ENCODE results near the gene PHF21A.

The PHF21A gene

GRCh38 chr11:46121301-46121723 is at the start of gene PHF21A:
Gene PHF21A (minus strand): TSS chr11:46121454. CDS start chr11:46084219, 37,235 bp downstream.
- DNase-seq (ENCODE audit: low spot score) = peak; percentile 92

DNA sequence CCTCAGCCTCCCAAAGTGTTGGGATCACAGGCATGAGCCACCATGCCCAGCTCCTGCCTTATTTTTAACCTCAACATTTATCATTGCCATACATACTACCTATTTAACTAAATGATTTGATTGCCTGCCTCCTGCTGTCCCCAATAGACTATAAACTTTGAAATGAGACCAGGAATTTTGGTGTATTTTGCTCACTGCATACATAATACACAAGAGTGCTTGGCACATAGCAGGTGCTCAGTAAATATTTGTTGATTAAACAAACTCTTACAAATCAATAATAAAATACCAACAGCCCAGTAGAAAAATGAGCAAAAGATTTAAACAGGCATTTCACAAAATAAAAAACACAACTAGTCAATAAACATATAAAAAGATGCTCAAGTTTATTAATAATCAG is 49.5 kb upstream of the PHF21A start:
- no peak for DNase-seq (ENCODE audit: low spot score)

DNA sequence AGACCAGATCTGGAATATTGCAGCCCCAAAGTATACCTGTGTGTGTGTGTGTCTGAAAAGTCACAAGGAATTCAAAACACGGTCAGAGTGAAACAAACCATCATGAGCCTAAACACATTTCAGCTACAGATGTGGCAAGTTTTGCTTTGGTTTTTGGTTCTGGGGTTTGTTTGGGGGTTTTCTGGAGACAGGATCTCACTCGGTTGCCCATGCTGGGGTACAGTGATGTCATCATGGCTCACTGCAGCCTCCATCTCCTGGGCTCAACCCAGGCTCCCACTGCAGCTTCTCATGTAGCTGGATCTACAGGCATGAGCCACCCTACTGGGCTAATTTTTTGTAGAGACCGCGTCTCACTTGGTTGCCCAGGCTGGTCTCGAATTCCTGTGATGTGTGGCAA is 41.4 kb upstream of the PHF21A start:
- no peak for DNase-seq (ENCODE audit: low spot score)

- DNase-seq (ENCODE audit: low spot score) = no peak
Measured at GRCh38 chr11:46161201-46161600, 39.9 kb upstream of the PHF21A start.

GRCh38 chr11:46160100-46160499 is 38.8 kb upstream of the PHF21A start:
- DNase-seq (ENCODE audit: low spot score) = no peak

DNA sequence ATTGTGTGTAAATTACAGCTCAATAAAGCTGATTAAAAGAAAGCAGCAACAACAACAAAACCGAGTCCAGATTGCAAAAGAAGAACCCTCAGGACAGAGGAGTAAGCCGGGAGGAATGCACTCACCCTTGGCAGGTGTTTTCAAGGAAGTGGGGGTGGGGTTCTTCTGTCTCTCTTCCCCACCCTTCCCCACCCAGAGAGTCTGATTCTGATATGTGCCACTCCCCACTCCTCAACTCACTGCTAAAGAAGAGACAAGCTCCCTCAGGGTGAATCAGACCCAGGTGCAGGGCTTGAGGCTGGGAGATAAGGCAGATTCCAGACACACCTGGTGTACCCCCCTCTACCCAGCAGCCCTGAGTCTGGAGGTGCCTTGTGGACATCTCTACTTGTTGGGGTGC is 38.4 kb upstream of the PHF21A start:
- no peak for DNase-seq (ENCODE audit: low spot score)

DNA sequence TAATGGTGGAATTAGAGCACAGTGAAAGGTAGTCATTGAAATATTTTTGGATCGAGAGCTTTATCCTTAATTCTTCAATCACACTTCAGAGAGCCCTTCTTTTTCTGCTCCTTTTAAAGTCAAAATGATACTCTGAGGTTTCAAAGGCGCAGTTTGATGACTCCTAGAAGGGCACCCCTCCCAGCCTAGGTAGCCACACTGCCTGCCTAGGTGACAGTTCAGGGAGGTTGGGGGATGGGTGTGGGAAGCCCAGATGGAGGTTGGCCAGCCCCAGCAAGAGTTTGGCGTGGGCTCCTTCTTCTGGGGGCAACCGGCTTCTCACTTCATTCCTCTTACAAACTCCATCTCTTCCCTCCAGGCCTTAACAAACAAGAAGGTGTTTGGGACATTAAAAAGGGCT is 28.6 kb upstream of the PHF21A start:
- DNase-seq (ENCODE audit: low spot score) = no peak

GRCh38 chr11:46149342-46149741 is 28.1 kb upstream of the PHF21A start:
- no peak for DNase-seq (ENCODE audit: low spot score)

DNA sequence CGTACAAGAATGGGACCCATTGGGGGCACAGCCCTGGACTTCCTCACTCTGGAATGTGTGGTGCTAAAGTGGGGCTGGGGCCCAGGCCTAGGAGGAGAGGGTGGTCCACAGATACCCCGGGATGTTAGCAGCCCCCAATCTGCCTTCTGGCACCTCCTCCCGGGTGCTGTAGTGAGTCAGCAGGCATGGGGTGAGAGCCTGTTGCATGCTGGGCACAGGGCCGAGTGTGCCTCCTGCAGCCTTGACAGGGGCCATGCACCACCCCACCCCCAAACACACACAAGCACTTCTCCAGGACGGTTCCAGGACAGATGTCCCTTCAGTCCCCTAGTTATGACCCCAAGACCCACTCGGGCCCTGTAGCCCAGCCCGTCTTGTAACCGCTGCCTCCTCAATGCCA is 23.5 kb upstream of the PHF21A start:
- DNase-seq (ENCODE audit: low spot score) = no peak

- no peak for DNase-seq (ENCODE audit: low spot score)
Measured at GRCh38 chr11:46143049-46143806, 22.0 kb upstream of the PHF21A start.

DNA sequence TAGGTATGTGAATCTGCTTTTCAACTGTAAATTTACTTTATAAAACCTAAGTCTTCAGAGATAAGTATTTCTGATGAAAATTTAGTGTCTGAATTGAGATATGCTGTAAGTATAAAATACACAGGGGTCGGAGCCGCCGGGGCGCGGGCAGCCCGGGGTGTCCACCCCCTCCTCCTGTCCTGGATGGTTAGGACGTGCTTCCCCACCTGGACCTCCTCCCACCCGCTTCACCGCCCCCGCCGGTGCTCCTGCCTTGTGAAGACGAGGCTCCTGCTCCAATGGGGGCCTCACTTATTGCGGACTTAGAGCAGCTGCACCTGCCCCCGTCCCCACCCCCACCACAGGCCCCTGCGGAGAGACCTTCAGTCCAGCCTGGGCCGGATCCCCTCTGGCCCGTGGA is 21.3 kb upstream of the PHF21A start:
- no peak for DNase-seq (ENCODE audit: low spot score)

GRCh38 chr11:46141597-46141996 is 20.3 kb upstream of the PHF21A start:
- DNase-seq (ENCODE audit: low spot score) = no peak

DNA sequence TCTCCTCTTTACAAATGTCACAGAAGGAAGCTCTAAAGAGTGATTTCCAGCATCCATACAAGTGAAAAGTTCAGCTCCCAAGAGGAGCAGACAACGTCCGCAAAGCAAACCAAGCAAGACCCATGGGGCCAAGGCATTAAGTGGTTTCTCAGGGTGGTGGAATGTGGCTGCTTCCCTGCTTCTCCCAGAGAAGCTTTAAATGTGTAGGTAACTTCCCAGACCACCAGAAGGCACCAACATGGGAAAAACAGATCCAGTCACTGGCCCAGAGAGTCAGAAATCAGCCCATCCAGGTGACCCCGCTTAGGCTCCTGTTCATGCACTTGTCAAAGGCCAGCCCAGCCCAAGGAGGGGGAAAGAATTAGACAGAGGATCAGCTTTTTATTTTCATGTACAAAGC is 13.3 kb upstream of the PHF21A start:
- DNase-seq (ENCODE audit: low spot score) = no peak

- no peak for DNase-seq (ENCODE audit: low spot score)
Measured at GRCh38 chr11:46134061-46134460, 12.8 kb upstream of the PHF21A start.

DNA sequence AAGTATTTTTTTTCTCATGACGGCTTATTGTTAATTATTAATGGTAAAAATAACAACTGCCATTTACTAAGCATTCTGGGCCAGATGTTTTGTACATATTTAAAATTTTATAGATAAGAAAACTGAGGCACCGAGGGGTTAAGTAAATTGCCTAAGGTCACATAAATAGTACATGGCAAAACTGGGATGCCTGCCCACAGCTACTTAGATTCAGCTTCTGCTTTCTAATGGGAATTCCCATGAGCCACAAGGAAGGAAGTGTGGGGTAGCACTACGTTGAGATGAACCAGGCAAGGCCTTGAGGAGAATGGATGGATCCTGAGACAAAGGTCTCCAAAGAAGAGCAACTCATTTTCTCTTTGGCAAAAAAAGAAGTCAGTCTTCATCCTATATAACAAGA is 11.9 kb upstream of the PHF21A start:
- DNase-seq (ENCODE audit: low spot score) = no peak

DNA sequence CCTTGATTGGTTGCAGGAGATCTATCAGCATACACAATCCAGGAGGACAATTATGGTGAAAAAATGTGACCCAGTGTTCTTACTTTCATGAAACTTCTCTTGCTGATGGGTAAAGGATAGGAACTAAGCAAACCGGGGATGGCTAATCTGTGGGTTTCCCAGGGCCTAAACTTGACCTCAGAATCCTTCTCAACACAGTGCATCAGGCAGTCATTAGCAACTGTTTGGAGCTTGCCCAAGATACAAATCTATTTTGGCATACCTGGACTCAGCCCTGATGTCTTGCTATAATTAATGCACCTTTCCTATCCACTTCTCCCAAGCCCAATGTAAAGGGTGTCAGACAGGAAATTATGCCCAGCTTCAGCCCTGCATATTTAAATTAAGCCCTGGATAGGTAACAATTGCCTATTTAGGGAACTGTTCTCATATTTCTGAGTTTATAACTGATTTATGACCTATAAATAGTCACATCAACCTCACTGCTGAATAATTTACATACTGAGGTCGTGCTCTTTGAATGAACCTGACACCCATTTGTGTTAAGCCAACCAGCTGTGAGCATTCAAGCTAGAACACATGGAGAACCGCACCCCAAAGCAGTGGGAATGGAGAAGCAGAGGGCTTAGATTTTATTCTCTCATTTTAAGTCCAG is 9.2 kb upstream of the PHF21A start:
- DNase-seq (ENCODE audit: low spot score) = no peak

- DNase-seq (ENCODE audit: low spot score) = no peak
Measured at GRCh38 chr11:46129133-46129532, 7.9 kb upstream of the PHF21A start.

- no peak for DNase-seq (ENCODE audit: low spot score)
Measured at GRCh38 chr11:46127150-46127638, 5.9 kb upstream of the PHF21A start.

DNA sequence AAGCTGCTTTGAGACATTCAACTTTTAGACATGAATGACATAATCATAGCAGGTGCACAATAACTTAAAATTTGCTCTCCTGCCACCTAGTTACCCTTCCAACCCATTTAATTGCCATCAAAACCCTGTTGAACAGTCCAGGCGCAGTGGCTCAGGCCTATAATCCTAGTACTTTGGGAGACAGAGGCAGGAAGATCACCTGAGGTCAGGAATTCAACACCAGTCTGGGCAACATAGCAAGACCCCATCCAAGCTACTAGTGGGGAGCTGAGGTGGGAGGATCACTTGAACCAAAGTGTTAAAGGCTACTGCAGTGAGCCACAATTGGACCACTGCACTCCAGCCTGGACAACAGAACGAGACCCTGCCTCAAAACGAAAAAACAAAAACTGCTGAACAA is 4.0 kb upstream of the PHF21A start:
- DNase-seq (ENCODE audit: low spot score) = no peak

DNA sequence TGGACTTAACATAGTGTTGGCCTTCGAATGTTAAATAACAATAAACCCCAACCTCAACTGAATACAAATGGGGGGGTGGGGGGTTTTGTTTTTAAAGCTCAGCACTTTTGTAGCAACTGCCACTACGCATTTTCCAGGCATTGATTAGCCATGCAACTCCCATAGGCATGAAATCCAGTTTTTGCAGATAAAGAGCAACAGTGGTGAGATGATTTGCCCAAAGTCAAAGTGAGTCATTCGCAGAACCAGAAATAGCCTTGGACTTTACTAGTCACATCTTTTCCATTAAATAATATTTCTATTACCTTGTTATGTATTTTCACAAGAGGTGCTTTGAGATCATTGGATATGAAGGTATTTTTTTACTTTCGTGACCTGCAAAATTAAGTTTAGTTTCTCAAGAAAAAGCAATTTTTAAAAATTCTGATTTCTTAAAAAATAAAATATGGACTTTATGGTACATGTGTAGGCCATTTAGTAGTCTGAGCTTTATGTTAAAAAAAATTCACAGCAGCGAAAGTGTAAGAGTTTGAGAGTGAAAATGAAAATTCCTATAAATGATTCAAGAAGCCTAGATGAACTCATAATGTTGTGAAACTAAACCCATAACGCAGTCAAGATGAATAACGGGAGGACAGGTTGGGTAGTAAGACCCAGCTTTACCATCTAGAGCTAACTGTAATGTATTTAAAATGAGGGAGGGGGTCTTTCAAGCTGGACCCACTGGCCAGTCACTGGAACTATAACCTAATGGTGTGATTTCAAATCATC is 1.9 kb upstream of the PHF21A start:
- DNase-seq (ENCODE audit: low spot score) = no peak

GRCh38 chr11:46121724-46122477 is 647 bp upstream of the PHF21A start:
- DNase-seq (ENCODE audit: low spot score) = peak; percentile 78

All from D341Med (cell line).